Ascending aorta (tissue), 2 donors: Measurements from ENCODE around the gene LARGE1. TPM values are rescaled to one million over a fixed set of nuclear protein-coding genes. Genes with fewer than 3 reads are reported as not detected.
A peak's percentile ranks its signal among the peaks of the same experiment; 100 is the strongest.

ENCODE experiments used
- DNase-seq, 2 donors: peaks; one replicate each; pipeline ENCODE4 v3.0.0-alpha.2; 2019; ENCODE audit warnings: low spot score in 2 of 2
- H3K27ac ChIP-seq, 2 donors: fragments of 200-600 bp; sonication (generic); one replicate each; pipeline ENCODE4 v1.5.1; 2016 to 2017; ENCODE audit warnings: mild to moderate bottlenecking in 1 of 2
- H3K27me3 ChIP-seq: fragments of 200-600 bp; sonication (generic); one replicate; pipeline ENCODE4 v1.5.1; 2017
- H3K36me3 ChIP-seq, 2 donors: fragments of 200-600 bp; sonication (generic); one replicate each; pipeline ENCODE4 v1.5.1; 2016
- H3K4me1 ChIP-seq, 2 donors: fragments of 200-600 bp; sonication (generic); one replicate each; pipeline ENCODE4 v1.5.1; 2016 to 2017; ENCODE audit warnings: mild to moderate bottlenecking in 1 of 2
- H3K4me3 ChIP-seq, 2 donors: fragments of 200-600 bp; sonication (generic); one replicate each; pipeline ENCODE4 v1.5.1; 2016 to 2017; ENCODE audit warnings: mild to moderate bottlenecking in 1 of 2
- H3K9me3 ChIP-seq, 2 donors: fragments of 200-600 bp; sonication (generic); one replicate each; pipeline ENCODE4 v1.5.1; 2016
- intact Hi-C: fragments of 100-400 bp; cut with DNase I; formaldehyde crosslinking; loops from one replicate; pipeline ENCODE4 v1.15.1; 2023
- total RNA-seq: library from RNA; depleted of rRNA; stranded (reverse); fragments of >200 nt; gene quantifications from one replicate; pipeline ENCODE4 v1.1.0, GENCODE V29; 2016
- TF ChIP-seq, protein P1 (sequence below), 3 experiments: fragments of 200-600 bp in 2 of 3; fragments of 450-650 bp in 1 of 3; sonication (generic) in 2 of 3; IDR thresholded peaks; one replicate each; pipeline ENCODE4 v1.5.1; 2016 to 2019; ENCODE audit warnings: antibody characterized with exemption in 3 of 3, mild to moderate bottlenecking in 1 of 3, moderate library complexity in 1 of 3

LARGE1 gene
- total RNA-seq, 1 donor from 2014 or later, result 40.6 TPM

GRCh38 chr22:33302549-33302948 is 617.7 kb downstream of the LARGE1 start:
- intact Hi-C loops, result loop anchor here (1.0 to 2.0 kb wide), 2 partner anchors 277 to 802 kb away; no protein-coding TSS in a partner anchor
- no peak for DNase-seq
- TF ChIP-seq, protein P1, sequence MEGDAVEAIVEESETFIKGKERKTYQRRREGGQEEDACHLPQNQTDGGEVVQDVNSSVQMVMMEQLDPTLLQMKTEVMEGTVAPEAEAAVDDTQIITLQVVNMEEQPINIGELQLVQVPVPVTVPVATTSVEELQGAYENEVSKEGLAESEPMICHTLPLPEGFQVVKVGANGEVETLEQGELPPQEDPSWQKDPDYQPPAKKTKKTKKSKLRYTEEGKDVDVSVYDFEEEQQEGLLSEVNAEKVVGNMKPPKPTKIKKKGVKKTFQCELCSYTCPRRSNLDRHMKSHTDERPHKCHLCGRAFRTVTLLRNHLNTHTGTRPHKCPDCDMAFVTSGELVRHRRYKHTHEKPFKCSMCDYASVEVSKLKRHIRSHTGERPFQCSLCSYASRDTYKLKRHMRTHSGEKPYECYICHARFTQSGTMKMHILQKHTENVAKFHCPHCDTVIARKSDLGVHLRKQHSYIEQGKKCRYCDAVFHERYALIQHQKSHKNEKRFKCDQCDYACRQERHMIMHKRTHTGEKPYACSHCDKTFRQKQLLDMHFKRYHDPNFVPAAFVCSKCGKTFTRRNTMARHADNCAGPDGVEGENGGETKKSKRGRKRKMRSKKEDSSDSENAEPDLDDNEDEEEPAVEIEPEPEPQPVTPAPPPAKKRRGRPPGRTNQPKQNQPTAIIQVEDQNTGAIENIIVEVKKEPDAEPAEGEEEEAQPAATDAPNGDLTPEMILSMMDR (IDR thresholded peaks at IDR 0.05), result no peak
- H3K4me3 ChIP-seq, result no peak overlapping the region
- H3K4me1 ChIP-seq, result no peaks in the 10 kb centered on the region
- H3K27ac ChIP-seq, result no peak overlapping the region
- no peaks in the 10 kb centered on the region for H3K9me3 ChIP-seq
- H3K36me3 ChIP-seq, result no peaks in the 10 kb centered on the region
- H3K27me3 ChIP-seq, result no peaks in the 10 kb centered on the region

GRCh38 chr22:33302049-33302545 is 618.2 kb downstream of the LARGE1 start:
- intact Hi-C loops, result loop anchor here (1.0 to 2.0 kb wide), 2 partner anchors 277 to 803 kb away; no protein-coding TSS in a partner anchor
- TF ChIP-seq, protein P1 (IDR thresholded peaks at IDR 0.05), result peak; percentile 77 to 97 (median 84)
- H3K4me3 ChIP-seq, result no peak overlapping the region
- no peaks in the 10 kb centered on the region for H3K36me3 ChIP-seq
- peak in 1 of 2 donors; percentile 80 for DNase-seq
- no peaks in the 10 kb centered on the region for H3K27me3 ChIP-seq
- no peak overlapping the region for H3K27ac ChIP-seq
- H3K9me3 ChIP-seq, result no peaks in the 10 kb centered on the region
- H3K4me1 ChIP-seq, result no peaks in the 10 kb centered on the region

- Histone ChIP-seq H3K4me1 (no peaks in the 10 kb centered on the region), H3K27ac (no peak overlapping the region), H3K27me3 (no peaks in the 10 kb centered on the region), H3K4me3 (no peak overlapping the region), H3K9me3 (no peaks in the 10 kb centered on the region), H3K36me3 (peaks cover 0 to 2% of the 10 kb centered on the region in 2 donors)
- TF ChIP-seq, protein P1 (IDR thresholded peaks at IDR 0.05), result no peak
- no peak for DNase-seq
- intact Hi-C loops, result no loop called here
Measured at GRCh38 chr22:33300165-33300564, 620.1 kb downstream of the LARGE1 start.

GRCh38 chr22:33299245-33299956 is 620.9 kb downstream of the LARGE1 start:
- peaks cover 0 to 5% of the 10 kb centered on the region in 2 donors for H3K36me3 ChIP-seq
- H3K9me3 ChIP-seq, result no peaks in the 10 kb centered on the region
- H3K4me1 ChIP-seq, result no peaks in the 10 kb centered on the region
- no peak for DNase-seq
- TF ChIP-seq, protein P1 (IDR thresholded peaks at IDR 0.05), result no peak
- intact Hi-C loops, result no loop called here
- no peaks in the 10 kb centered on the region for H3K27me3 ChIP-seq
- no peak overlapping the region for H3K4me3 ChIP-seq
- H3K27ac ChIP-seq, result no peak overlapping the region

- intact Hi-C loops, result no loop called here
- Histone ChIP-seq H3K27ac (no peak overlapping the region), H3K9me3 (no peaks in the 10 kb centered on the region), H3K4me1 (no peaks in the 10 kb centered on the region), H3K4me3 (no peak overlapping the region), H3K36me3 (peaks cover 0 to 12% of the 10 kb centered on the region in 2 donors), H3K27me3 (no peaks in the 10 kb centered on the region)
- TF ChIP-seq, protein P1 (IDR thresholded peaks at IDR 0.05), result no peak
- no peak for DNase-seq
Measured at GRCh38 chr22:33296941-33297340, 623.3 kb downstream of the LARGE1 start.
